OCI-LY3 (cell line): ENCODE measurements around the gene HSD17B10.

Experiments
- EZH2phosphoT487 ChIP-seq: fragments of 200-600 bp; shearing (Covaris generic); IDR thresholded peaks from 2 replicates; pipeline ENCODE4 v1.6.1; 2018; ENCODE audit warnings: antibody characterized with exemption, mixed run types, low read depth
- TF ChIP-seq, protein P1 (sequence below): fragments of 200-600, 300-600 bp; sonication (generic); IDR thresholded peaks from 2 replicates; pipeline ENCODE4 v1.5.1; 2014; ENCODE audit warnings: antibody characterized with exemption, low read length, low read depth

GRCh38 chrX:53452812-53453211, 18.6 kb upstream of the HSD17B10 start:
- TF ChIP-seq, protein P1, sequence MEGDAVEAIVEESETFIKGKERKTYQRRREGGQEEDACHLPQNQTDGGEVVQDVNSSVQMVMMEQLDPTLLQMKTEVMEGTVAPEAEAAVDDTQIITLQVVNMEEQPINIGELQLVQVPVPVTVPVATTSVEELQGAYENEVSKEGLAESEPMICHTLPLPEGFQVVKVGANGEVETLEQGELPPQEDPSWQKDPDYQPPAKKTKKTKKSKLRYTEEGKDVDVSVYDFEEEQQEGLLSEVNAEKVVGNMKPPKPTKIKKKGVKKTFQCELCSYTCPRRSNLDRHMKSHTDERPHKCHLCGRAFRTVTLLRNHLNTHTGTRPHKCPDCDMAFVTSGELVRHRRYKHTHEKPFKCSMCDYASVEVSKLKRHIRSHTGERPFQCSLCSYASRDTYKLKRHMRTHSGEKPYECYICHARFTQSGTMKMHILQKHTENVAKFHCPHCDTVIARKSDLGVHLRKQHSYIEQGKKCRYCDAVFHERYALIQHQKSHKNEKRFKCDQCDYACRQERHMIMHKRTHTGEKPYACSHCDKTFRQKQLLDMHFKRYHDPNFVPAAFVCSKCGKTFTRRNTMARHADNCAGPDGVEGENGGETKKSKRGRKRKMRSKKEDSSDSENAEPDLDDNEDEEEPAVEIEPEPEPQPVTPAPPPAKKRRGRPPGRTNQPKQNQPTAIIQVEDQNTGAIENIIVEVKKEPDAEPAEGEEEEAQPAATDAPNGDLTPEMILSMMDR: no peak
- TF ChIP-seq EZH2phosphoT487: no peak
